Esophagus squamous epithelium (tissue), 5 donors: Measurements from ENCODE around the gene PAPPA. TPM values are rescaled to one million over a fixed set of nuclear protein-coding genes. Genes with fewer than 3 reads are reported as not detected.

Experiments
- DNase-seq: peaks from one replicate; lab custom pipeline; 2025; lab: John Stamatoyannopoulos, UW
- H3K27ac ChIP-seq, 4 donors: fragments of 200-600 bp; sonication (generic); one replicate each; pipeline ENCODE4 v1.5.1; 2016 to 2019; ENCODE audit warnings: mild to moderate bottlenecking in 1 of 4
- H3K27me3 ChIP-seq, 4 donors: fragments of 200-600 bp; sonication (generic); 1 replicate in 3 of 4; 2 replicates in 1 of 4; pipeline versions ENCODE4 v1.5.1 to v1.6.0; 2017 to 2021; ENCODE audit warnings: antibody characterized with exemption in 1 of 4
- H3K36me3 ChIP-seq, 3 donors: fragments of 200-600 bp; sonication (generic); one replicate each; pipeline ENCODE4 v1.5.1; 2016 to 2019
- H3K4me1 ChIP-seq, 3 donors: fragments of 200-600 bp; sonication (generic); one replicate each; pipeline ENCODE4 v1.5.1; 2017 to 2019
- H3K4me3 ChIP-seq, 4 donors: fragments of 200-600 bp; sonication (generic); 1 replicate in 3 of 4; 2 replicates in 1 of 4; pipeline ENCODE4 v1.5.1; 2016 to 2019; ENCODE audit warnings: mild to moderate bottlenecking in 2 of 4, moderate library complexity in 1 of 4
- H3K9me3 ChIP-seq, 3 donors: fragments of 200-600 bp; sonication (generic); one replicate each; pipeline ENCODE4 v1.5.1; 2016 to 2019
- CTCF ChIP-seq, 6 experiments: fragments of 450-650 bp in 4 of 6; fragments of 200-600 bp in 2 of 6; sonication (generic) in 2 of 6; IDR thresholded peaks; one replicate each; pipeline ENCODE4 v1.5.1; 2016 to 2019; ENCODE audit warnings: antibody characterized with exemption in 6 of 6, mild to moderate bottlenecking in 4 of 6, moderate library complexity in 4 of 6
- POLR2A ChIP-seq, 4 donors: fragments of 450-650 bp; IDR thresholded peaks; one replicate each; pipeline ENCODE4 v1.6.1; 2017; ENCODE audit warnings: antibody characterized with exemption in 4 of 4, mild to moderate bottlenecking in 4 of 4, moderate library complexity in 3 of 4
- WGBS, 2 donors: methylation state at CpG; one replicate each; pipeline ENCODE4 v1.1.5; 2018; 5-methylcytosine and 5-hydroxymethylcytosine counted together
- intact Hi-C: fragments of 100-400 bp; cut with DNase I; formaldehyde crosslinking; loops from one replicate; pipeline ENCODE4 v1.15.0; 2022
- total RNA-seq, 4 donors: library from RNA; depleted of rRNA; stranded (reverse); fragments of >200 nt; gene quantifications; one replicate each; pipeline ENCODE4 v1.1.0, GENCODE V29; 2016
- donor health status: DM: yes; HTN: yes; CAD: no.

Gene PAPPA
- total RNA-seq, 4 donors from 2014 or later, result 8.3 to 13.7 (median 11.4) TPM

GRCh38 chr9:116404228-116404627 is 250.6 kb downstream of the PAPPA start:
- no peaks in the 10 kb centered on the region for H3K9me3 ChIP-seq
- no peak overlapping the region for H3K4me3 ChIP-seq
- WGBS, 2 donors, result 87% methylated on average over 3 of the region's 3 CpGs
- no peak overlapping the region for H3K27ac ChIP-seq
- no peaks in the 10 kb centered on the region for H3K27me3 ChIP-seq
- intact Hi-C loops, result no loop called here
- DNase-seq, result no peak
- TF ChIP-seq POLR2A (IDR thresholded peaks at IDR 0.05) (no peak), CTCF (IDR thresholded peaks at IDR 0.05) (no peak)
- no peaks in the 10 kb centered on the region for H3K36me3 ChIP-seq
- H3K4me1 ChIP-seq, result no peaks in the 10 kb centered on the region

- TF ChIP-seq POLR2A (IDR thresholded peaks at IDR 0.05) (no peak), CTCF (IDR thresholded peaks at IDR 0.05) (no peak)
- intact Hi-C loops, result no loop called here
- Histone ChIP-seq H3K36me3 (no peaks in the 10 kb centered on the region), H3K4me1 (no peaks in the 10 kb centered on the region), H3K4me3 (no peak overlapping the region), H3K9me3 (no peaks in the 10 kb centered on the region), H3K27me3 (no peaks in the 10 kb centered on the region), H3K27ac (no peak overlapping the region)
- 86 to 89% methylated on average over 1 of the region's 1 CpG for WGBS, 2 donors
- no peak for DNase-seq
Measured at GRCh38 chr9:116405321-116405720, 251.7 kb downstream of the PAPPA start.

- H3K9me3 ChIP-seq, result no peaks in the 10 kb centered on the region
Measured at GRCh38 chr9:116406469-116406868, 252.9 kb downstream of the PAPPA start.

GRCh38 chr9:116409129-116409528 is 255.5 kb downstream of the PAPPA start:
- TF ChIP-seq CTCF (IDR thresholded peaks at IDR 0.05), result no peak
- no peak for TF ChIP-seq POLR2A (IDR thresholded peaks at IDR 0.05)
- H3K27ac ChIP-seq, result no peak overlapping the region
- H3K27me3 ChIP-seq, result no peaks in the 10 kb centered on the region
- H3K36me3 ChIP-seq, result no peaks in the 10 kb centered on the region
- no peak overlapping the region for H3K4me3 ChIP-seq
- 64 to 76% methylated on average over 2 of the region's 2 CpGs for WGBS, 2 donors
- H3K9me3 ChIP-seq, result no peaks in the 10 kb centered on the region
- intact Hi-C loops, result no loop called here
- no peaks in the 10 kb centered on the region for H3K4me1 ChIP-seq
- DNase-seq, result no peak

More at GRCh38 chr9:116406469-116406868, 252.9 kb downstream of the PAPPA start:
- H3K36me3 ChIP-seq, result no peaks in the 10 kb centered on the region
- intact Hi-C loops, result no loop called here
- DNase-seq, result no peak
- H3K27ac ChIP-seq, result no peak overlapping the region
- no peaks in the 10 kb centered on the region for H3K27me3 ChIP-seq
- no peaks in the 10 kb centered on the region for H3K4me1 ChIP-seq
- WGBS, 2 donors, result 73 to 84% methylated on average over 2 of the region's 2 CpGs
- H3K4me3 ChIP-seq, result no peak overlapping the region
- TF ChIP-seq CTCF (IDR thresholded peaks at IDR 0.05), result no peak
- no peak for TF ChIP-seq POLR2A (IDR thresholded peaks at IDR 0.05)

- H3K4me3 ChIP-seq, result no peak overlapping the region
- no peaks in the 10 kb centered on the region for H3K9me3 ChIP-seq
- 77 to 85% methylated on average over 6 of the region's 6 CpGs for WGBS, 2 donors
- no peak for DNase-seq
- H3K27ac ChIP-seq, result no peak overlapping the region
- H3K36me3 ChIP-seq, result no peaks in the 10 kb centered on the region
- H3K27me3 ChIP-seq, result no peaks in the 10 kb centered on the region
- intact Hi-C loops, result loop anchor here (10.0 kb wide), 1 partner anchor 55 kb away; no protein-coding TSS in a partner anchor
- no peaks in the 10 kb centered on the region for H3K4me1 ChIP-seq
- no peak for TF ChIP-seq POLR2A (IDR thresholded peaks at IDR 0.05)
- no peak for TF ChIP-seq CTCF (IDR thresholded peaks at IDR 0.05)
Measured at GRCh38 chr9:116409638-116410037, 256.0 kb downstream of the PAPPA start.
